22Rv1 (cell line): Measurements from ENCODE around the gene ERBB2.

Experiments used
- H3K27ac ChIP-seq: fragments of 450-650 bp; 2 replicates; pipeline ENCODE4 v1.5.1; 2017
- ZFX ChIP-seq: fragments of 450-650 bp; IDR thresholded peaks from 2 replicates; pipeline ENCODE4 v1.6.1; 2017; ENCODE audit warnings: antibody characterized with exemption, borderline replicate concordance
- TF ChIP-seq, protein P1 (sequence below): fragments of 450-650 bp; IDR thresholded peaks from 2 replicates; pipeline ENCODE4 v1.5.1; 2017; ENCODE audit warnings: mild to moderate bottlenecking

The ERBB2 gene

DNA sequence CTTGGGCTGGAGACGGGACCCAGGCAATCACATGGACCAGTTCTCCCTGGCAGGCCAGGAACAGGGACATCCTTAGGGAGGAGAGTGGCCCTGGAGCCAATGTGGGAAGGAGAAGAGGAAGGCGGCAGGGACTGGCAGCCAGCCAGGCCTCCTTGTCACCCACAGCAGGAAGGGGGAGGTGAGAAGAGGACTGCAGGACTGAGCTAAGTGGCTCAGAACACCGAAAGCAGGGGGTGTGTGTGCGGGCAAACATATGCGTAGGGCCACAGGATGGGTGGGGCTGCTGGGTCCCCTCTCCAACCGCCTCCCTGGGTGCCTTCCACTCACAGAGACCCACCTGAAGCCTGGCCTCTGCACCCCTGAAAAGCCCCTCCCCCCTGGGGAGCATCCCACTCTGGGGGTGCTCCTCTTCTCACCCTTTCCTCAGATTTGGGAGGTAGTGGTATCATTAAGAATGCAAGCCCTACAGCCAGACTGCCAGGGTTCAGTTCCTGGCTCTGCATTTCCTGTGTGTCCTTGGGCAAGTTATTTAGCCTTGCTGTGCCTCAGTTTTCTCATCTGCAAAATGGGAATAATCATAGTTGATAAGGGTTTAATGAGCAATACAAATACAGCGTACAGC is 23.6 kb upstream of the ERBB2 start:
- no peak for TF ChIP-seq ZFX
- TF ChIP-seq, protein P1, sequence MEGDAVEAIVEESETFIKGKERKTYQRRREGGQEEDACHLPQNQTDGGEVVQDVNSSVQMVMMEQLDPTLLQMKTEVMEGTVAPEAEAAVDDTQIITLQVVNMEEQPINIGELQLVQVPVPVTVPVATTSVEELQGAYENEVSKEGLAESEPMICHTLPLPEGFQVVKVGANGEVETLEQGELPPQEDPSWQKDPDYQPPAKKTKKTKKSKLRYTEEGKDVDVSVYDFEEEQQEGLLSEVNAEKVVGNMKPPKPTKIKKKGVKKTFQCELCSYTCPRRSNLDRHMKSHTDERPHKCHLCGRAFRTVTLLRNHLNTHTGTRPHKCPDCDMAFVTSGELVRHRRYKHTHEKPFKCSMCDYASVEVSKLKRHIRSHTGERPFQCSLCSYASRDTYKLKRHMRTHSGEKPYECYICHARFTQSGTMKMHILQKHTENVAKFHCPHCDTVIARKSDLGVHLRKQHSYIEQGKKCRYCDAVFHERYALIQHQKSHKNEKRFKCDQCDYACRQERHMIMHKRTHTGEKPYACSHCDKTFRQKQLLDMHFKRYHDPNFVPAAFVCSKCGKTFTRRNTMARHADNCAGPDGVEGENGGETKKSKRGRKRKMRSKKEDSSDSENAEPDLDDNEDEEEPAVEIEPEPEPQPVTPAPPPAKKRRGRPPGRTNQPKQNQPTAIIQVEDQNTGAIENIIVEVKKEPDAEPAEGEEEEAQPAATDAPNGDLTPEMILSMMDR = no peak
- H3K27ac ChIP-seq = peak overlapping the region; percentile 57

DNA sequence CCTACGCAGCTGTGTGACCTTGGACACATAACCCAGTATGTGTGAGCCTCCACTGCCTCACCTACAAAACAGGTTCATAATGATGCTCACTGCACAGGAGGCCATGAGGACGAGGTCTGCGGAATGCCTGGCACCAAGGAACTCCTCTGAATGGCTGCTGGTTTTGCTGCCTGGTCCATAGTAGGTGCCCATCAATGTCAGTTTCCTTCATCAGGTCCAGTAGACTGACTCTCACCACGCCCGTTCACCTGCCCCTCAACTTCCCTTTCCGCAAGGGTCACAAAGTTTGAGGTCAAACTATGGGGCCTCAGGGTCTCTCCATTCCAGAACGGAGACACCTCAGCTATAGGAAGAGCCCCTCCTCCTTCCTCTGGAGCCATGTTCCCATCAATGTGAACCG is 22.8 kb upstream of the ERBB2 start:
- no peak overlapping the region for H3K27ac ChIP-seq
- TF ChIP-seq, protein P1 = no peak
- no peak for TF ChIP-seq ZFX

GRCh38 chr17:39677542-39678339 is 22.1 kb upstream of the ERBB2 start:
- H3K27ac ChIP-seq = no peak overlapping the region
- no peak for TF ChIP-seq ZFX
- TF ChIP-seq, protein P1 = no peak

DNA sequence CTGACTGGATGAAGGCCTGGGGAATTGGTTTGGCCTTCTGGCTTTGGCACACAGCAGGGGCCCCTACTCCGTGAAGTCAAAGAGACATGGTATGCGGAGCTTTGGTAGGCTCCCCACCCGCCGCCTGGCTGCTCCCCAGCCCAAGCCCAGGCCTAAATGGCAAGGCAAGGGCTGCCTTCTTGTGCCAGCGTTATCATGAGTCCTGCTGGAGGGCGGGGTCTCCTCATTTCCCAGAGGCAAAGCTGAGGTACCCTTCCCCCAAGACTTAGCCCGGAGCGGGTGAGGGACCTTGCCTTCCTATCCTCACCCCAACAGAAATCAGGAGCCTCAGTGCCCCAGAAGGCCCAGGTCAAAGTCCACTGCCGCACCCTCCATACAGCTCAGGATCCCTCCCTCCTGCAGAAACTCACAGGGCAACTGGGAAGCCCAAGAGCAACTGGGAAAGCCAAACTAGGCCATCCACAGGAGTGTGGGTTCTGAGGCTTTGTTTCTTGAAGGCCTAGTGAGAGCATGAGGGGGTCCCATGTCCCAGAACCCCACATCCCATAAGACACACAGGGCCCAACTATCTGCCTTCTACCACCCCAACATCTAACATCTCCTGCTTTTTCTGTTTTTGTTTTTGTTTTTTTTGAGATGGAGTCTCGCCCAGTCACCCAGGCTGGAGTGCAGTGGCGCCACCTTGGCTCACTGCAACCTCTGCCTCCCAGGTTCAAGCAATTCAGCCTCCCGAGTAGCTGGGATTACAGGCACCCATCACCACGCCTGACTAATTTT is 21.3 kb upstream of the ERBB2 start:
- H3K27ac ChIP-seq = no peak overlapping the region
- no peak for TF ChIP-seq ZFX
- TF ChIP-seq, protein P1 = peak; percentile 16; the same call in 1 of the 2 replicates

GRCh38 chr17:39679521-39680192 is 20.2 kb upstream of the ERBB2 start:
- no peak overlapping the region for H3K27ac ChIP-seq
- TF ChIP-seq, protein P1 = no peak
- no peak for TF ChIP-seq ZFX

DNA sequence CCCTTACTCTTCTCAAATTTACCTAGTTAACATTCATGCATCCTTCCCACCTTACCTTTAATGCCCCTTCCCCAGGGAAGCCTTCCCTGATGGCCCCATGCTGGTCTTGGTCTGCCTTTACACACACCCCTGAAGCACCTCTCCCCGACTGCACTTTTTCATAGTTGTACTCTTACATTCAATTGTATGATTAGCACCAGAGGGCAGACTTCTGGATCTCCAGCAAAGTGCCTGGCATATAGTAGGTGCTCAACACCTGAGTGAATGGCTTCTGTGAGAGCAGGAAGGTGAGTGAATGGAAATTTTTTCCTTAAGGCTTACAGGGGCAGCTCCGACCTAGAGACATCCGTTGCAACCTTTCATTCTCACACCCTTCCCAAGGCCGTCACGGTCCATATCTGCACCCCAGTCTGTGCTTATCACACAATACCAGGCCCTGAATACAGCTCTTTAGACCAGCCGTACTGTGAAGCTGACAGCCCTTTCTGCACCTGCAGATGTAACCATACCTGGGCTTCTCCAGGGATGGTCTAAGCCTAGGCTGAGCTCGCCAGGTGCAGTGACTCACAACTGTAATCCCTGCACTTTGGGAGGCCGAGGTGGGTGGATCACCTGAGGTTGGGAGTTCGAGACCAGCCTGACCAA is 16.4 kb upstream of the ERBB2 start:
- H3K27ac ChIP-seq = no peak overlapping the region

More for the DNA sequence above, 16.4 kb upstream of the ERBB2 start:
- no peak for TF ChIP-seq ZFX
- TF ChIP-seq, protein P1 = no peak
